Right atrium auricular region (tissue), 2 donors: ENCODE measurements around the gene SLC12A5. TPM values are rescaled to one million over a fixed set of nuclear protein-coding genes. Genes with fewer than 3 reads are reported as not detected.

ENCODE experiments used
- DNase-seq: peaks from one replicate; pipeline ENCODE4 v3.0.0-alpha.2; 2019; ENCODE audit warnings: low spot score
- H3K27ac ChIP-seq, 2 donors: fragments of 200-600 bp; sonication (generic); 1 replicate in 1 of 2; 2 replicates in 1 of 2; pipeline ENCODE4 v1.5.1; 2016 to 2019
- H3K27me3 ChIP-seq, 2 donors: fragments of 200-600 bp; sonication (generic); one replicate each; pipeline versions ENCODE4 v1.5.1 to v1.6.0; 2017 to 2019
- H3K36me3 ChIP-seq: fragments of 200-600 bp; sonication (generic); one replicate; pipeline ENCODE4 v1.5.1; 2016
- H3K4me1 ChIP-seq, 2 donors: fragments of 200-600 bp; sonication (generic); one replicate each; pipeline versions ENCODE4 v1.5.1 to v1.6.0; 2017 to 2019
- H3K4me3 ChIP-seq, 2 donors: fragments of 200-600 bp; sonication (generic); 1 replicate in 1 of 2; 2 replicates in 1 of 2; pipeline ENCODE4 v1.5.1; 2017 to 2019; ENCODE audit warnings: mild to moderate bottlenecking in 1 of 2, moderate library complexity in 1 of 2
- H3K9me3 ChIP-seq, 2 donors: fragments of 200-600 bp; sonication (generic); one replicate each; pipeline ENCODE4 v1.5.1; 2019
- total RNA-seq, 2 donors: library from RNA; depleted of rRNA; stranded (reverse); fragments of >200 nt; gene quantifications; one replicate each; pipeline ENCODE4 v1.1.0, GENCODE V29; 2016
- TF ChIP-seq, protein P1 (sequence below), 2 donors: fragments of 200-600 bp; sonication (generic); IDR thresholded peaks; one replicate each; pipeline ENCODE4 v1.5.1; 2019; ENCODE audit warnings: antibody characterized with exemption in 2 of 2

Gene SLC12A5
- total RNA-seq, 2 donors from 2014 or later: not detected

DNA sequence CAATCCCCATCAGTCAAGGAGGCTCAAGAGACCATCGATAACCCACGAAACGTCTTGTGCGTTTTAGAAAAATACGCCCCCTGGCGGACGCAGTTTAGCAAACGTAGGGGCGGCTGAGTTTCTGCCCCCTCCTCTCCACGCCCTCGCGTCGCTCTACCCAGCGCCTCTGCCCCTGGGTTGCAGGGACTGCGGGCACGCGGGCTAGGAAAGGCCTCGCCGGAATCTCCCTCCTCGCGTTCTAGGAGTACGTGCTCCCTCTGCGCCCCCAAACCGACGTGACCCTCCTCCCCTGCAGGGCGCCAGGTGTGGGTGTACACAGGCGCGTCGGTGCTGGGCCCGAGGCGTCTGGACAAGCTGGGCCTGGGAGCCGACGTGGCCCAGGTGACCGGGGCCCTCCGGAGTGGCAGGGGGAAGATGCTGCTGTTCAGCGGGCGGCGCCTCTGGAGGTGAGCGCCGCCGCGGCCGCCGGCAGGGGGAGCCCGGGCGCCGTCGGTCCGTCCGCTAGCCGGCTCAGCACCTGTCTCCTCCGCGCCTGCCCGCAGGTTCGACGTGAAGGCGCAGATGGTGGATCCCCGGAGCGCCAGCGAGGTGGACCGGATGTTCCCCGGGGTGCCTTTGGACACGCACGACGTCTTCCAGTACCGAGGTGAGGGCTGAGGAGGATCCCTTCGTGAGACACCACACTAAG, 15.0 kb upstream of the SLC12A5 start:
- Histone ChIP-seq H3K27me3 (peaks cover 26 to 45% of the 10 kb centered on the region in 2 donors), H3K27ac (no peak overlapping the region), H3K4me1 (peaks cover 0 to 16% of the 10 kb centered on the region in 2 donors), H3K9me3 (no peaks in the 10 kb centered on the region), H3K36me3 (no peaks in the 10 kb centered on the region), H3K4me3 (no peak overlapping the region)
- no peak for DNase-seq
- TF ChIP-seq, protein P1, sequence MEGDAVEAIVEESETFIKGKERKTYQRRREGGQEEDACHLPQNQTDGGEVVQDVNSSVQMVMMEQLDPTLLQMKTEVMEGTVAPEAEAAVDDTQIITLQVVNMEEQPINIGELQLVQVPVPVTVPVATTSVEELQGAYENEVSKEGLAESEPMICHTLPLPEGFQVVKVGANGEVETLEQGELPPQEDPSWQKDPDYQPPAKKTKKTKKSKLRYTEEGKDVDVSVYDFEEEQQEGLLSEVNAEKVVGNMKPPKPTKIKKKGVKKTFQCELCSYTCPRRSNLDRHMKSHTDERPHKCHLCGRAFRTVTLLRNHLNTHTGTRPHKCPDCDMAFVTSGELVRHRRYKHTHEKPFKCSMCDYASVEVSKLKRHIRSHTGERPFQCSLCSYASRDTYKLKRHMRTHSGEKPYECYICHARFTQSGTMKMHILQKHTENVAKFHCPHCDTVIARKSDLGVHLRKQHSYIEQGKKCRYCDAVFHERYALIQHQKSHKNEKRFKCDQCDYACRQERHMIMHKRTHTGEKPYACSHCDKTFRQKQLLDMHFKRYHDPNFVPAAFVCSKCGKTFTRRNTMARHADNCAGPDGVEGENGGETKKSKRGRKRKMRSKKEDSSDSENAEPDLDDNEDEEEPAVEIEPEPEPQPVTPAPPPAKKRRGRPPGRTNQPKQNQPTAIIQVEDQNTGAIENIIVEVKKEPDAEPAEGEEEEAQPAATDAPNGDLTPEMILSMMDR (IDR thresholded peaks at IDR 0.05): peak; percentile 80 to 83

DNA sequence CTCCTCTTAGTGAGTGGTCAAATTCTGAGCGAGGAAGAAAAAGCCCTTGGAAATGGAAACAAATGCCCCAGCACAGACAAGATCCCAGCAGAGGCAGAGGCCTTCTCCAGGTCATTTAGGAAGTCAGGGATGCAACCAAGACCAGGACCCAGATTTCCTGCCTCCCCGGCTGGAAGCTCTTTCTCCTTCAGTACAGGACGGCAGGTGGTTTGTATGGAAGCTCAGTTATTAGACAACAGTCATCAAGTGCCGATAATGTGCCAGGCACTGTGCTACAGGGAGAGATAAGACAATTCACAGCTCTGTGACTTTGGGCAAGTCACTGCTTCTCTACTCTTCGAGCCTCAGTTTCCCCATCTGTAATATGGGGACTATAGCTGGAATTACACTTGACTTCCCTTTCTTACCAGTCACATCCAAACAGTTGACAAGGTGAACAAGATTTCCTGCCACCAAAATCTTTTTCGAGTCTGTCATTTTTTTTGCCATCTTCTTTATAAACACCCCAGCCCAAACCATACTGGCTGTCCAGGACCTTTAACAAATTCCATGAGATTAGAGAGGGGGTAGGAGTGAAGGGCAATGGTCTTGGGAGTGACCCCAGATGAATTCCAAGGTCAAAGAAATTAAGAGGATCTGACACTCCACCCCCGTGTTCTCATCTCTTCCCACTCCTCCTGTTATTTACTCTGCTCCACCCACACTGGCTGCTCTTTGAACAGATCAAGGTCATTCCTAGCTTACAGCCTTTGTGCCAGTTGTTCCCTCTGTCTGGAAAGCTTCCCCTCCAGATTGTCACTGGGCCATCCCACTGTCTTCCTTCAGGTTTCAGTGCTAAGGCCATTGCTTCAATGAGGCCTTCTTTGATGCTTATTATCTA, 14.3 kb upstream of the SLC12A5 start:
- TF ChIP-seq, protein P1 (IDR thresholded peaks at IDR 0.05): no peak
- DNase-seq: no peak
- peaks cover 22 to 38% of the 10 kb centered on the region in 2 donors for H3K27me3 ChIP-seq
- no peaks in the 10 kb centered on the region for H3K9me3 ChIP-seq
- H3K36me3 ChIP-seq: no peaks in the 10 kb centered on the region
- H3K27ac ChIP-seq: no peak overlapping the region
- no peak overlapping the region for H3K4me3 ChIP-seq
- peaks cover 0 to 16% of the 10 kb centered on the region in 2 donors for H3K4me1 ChIP-seq

DNA sequence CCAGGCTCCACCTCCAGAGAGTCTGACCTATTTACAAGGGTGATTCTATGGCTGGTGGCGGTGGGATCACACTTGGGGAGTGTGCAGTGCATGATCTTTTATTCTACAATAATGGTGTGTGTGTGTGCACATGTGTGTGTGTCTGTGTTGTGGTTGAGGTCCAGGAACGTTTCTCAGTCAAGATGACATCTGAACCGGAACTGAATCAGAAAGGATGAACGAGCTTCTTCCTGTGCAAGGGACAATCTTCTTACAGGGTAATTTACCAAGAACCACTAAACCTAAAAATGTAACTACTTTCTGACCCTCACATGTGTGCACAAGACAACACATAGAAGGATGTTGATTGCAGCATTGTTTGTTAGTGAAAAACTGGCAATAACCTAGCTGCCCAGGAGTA, 11.7 kb upstream of the SLC12A5 start:
- H3K27me3 ChIP-seq: peaks cover 14 to 24% of the 10 kb centered on the region in 2 donors
- H3K4me1 ChIP-seq: peaks cover 0 to 22% of the 10 kb centered on the region in 2 donors
- H3K27ac ChIP-seq: no peak overlapping the region
- TF ChIP-seq, protein P1 (IDR thresholded peaks at IDR 0.05): no peak
- no peaks in the 10 kb centered on the region for H3K9me3 ChIP-seq
- no peak overlapping the region for H3K4me3 ChIP-seq
- no peaks in the 10 kb centered on the region for H3K36me3 ChIP-seq
- no peak for DNase-seq

DNA sequence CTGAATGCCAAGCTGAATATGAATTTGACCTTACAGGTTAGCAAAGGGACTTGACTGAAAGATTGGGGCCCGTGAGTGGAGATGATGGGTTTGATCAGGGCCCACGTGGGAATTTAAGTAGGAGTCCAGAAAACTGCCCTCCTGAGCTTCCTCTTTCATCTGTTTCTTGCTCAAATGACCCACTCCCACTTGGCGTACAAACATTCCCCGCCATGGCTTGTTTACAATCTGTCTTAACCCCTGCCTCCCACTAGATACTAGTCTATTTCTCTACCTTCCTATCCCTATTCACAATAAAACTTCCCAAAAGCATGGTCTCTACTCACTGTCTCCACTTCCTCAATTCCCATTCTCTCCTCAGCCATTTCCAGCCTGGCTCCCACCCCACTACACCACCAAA, 10.9 kb upstream of the SLC12A5 start:
- Histone ChIP-seq H3K4me3 (no peak overlapping the region), H3K4me1 (peaks cover 0 to 29% of the 10 kb centered on the region in 2 donors), H3K27me3 (peaks cover 14 to 24% of the 10 kb centered on the region in 2 donors), H3K9me3 (no peaks in the 10 kb centered on the region), H3K27ac (no peak overlapping the region), H3K36me3 (no peaks in the 10 kb centered on the region)
- TF ChIP-seq, protein P1 (IDR thresholded peaks at IDR 0.05): no peak
- no peak for DNase-seq

DNA sequence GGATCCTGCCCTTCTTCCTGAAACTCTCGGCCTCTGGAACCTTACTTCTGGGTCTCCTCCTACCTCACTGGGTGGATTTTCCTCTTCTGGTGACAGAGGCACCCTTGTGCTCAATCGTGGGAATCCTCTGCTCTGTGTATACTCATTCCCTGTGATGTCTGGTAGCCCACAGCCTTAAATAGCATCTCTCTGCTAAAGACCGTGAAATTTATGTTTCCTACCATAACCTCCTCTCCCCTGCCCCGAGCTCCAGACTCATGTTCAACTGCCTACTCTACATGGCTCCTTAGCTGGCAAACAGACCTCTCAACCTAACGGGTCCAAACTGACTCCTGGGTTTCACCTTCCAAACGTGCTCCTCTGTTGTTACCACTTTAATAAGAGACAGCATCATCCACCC, 10.4 kb upstream of the SLC12A5 start:
- no peak for DNase-seq
- Histone ChIP-seq H3K9me3 (no peaks in the 10 kb centered on the region), H3K4me3 (no peak overlapping the region), H3K27me3 (peaks cover 9 to 19% of the 10 kb centered on the region in 2 donors), H3K27ac (no peak overlapping the region), H3K4me1 (peaks cover 0 to 25% of the 10 kb centered on the region in 2 donors), H3K36me3 (no peaks in the 10 kb centered on the region)
- TF ChIP-seq, protein P1 (IDR thresholded peaks at IDR 0.05): no peak
